ENCODE data around the gene C1orf122. TPM values are rescaled to one million over a fixed set of nuclear protein-coding genes. Genes with fewer than 3 reads are reported as not detected.

C1orf122 gene
- total and polyA plus RNA-seq, 2 of the 13 experiments (the other 11 are each of a cell fraction or from before 2014, with no cell fraction given): 18.7 to 40.6 TPM

DNA sequence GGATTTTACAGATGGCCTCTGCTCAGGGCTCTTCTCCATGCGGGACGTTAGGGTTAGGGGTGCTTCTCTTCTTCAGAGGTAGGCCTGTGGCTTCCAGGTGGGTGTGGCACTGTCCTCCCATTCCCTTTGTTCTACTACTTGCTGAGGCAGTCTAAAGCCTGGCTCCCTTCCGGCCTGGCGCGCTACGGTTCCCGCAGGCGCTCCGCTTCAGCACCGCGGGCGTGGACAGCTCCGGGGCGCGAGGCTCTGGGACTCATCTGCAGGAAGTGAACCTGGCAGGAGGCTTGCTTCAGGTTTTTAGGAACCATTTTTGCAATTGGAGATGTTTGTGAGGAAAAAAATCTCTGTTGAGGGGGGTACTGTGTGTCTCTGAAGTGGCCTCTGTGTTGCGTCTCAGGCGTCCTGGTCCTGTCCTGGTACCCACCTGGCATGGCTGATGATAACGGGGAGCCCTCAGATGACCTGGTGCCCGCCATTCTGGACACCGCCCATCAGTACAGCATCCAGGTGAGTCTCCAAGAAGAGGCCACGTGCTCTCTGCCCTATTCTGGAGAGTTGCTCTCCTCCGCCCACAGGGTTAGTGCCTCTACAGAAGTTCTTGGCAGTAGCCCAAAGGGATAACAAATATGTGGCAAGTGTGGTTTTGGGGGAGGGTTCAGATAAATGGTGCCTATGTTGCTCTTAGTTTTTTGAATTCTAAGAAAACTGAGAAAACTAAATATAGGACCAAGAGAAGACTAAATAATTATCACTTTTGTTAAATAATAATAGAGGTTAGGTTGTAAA lies 12.1 kb upstream of the C1orf122 start (continued):
- no peak for TF ChIP-seq ZNF33A (CRISPR knock-in tag; IDR thresholded peaks at IDR 0.05; ENCODE audit: borderline replicate concordance)
- TF ChIP-seq ZZZ3 (CRISPR knock-in tag; IDR thresholded peaks at IDR 0.05; ENCODE audit: borderline replicate concordance): no peak
- TF ChIP-seq, protein P1, sequence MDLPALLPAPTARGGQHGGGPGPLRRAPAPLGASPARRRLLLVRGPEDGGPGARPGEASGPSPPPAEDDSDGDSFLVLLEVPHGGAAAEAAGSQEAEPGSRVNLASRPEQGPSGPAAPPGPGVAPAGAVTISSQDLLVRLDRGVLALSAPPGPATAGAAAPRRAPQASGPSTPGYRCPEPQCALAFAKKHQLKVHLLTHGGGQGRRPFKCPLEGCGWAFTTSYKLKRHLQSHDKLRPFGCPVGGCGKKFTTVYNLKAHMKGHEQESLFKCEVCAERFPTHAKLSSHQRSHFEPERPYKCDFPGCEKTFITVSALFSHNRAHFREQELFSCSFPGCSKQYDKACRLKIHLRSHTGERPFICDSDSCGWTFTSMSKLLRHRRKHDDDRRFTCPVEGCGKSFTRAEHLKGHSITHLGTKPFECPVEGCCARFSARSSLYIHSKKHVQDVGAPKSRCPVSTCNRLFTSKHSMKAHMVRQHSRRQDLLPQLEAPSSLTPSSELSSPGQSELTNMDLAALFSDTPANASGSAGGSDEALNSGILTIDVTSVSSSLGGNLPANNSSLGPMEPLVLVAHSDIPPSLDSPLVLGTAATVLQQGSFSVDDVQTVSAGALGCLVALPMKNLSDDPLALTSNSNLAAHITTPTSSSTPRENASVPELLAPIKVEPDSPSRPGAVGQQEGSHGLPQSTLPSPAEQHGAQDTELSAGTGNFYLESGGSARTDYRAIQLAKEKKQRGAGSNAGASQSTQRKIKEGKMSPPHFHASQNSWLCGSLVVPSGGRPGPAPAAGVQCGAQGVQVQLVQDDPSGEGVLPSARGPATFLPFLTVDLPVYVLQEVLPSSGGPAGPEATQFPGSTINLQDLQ (CRISPR knock-in tag; IDR thresholded peaks at IDR 0.05): no peak
- TF ChIP-seq CHD2 (IDR thresholded peaks at IDR 0.05; ENCODE audit: low read depth, low read length): no peak
- TF ChIP-seq, protein P2, sequence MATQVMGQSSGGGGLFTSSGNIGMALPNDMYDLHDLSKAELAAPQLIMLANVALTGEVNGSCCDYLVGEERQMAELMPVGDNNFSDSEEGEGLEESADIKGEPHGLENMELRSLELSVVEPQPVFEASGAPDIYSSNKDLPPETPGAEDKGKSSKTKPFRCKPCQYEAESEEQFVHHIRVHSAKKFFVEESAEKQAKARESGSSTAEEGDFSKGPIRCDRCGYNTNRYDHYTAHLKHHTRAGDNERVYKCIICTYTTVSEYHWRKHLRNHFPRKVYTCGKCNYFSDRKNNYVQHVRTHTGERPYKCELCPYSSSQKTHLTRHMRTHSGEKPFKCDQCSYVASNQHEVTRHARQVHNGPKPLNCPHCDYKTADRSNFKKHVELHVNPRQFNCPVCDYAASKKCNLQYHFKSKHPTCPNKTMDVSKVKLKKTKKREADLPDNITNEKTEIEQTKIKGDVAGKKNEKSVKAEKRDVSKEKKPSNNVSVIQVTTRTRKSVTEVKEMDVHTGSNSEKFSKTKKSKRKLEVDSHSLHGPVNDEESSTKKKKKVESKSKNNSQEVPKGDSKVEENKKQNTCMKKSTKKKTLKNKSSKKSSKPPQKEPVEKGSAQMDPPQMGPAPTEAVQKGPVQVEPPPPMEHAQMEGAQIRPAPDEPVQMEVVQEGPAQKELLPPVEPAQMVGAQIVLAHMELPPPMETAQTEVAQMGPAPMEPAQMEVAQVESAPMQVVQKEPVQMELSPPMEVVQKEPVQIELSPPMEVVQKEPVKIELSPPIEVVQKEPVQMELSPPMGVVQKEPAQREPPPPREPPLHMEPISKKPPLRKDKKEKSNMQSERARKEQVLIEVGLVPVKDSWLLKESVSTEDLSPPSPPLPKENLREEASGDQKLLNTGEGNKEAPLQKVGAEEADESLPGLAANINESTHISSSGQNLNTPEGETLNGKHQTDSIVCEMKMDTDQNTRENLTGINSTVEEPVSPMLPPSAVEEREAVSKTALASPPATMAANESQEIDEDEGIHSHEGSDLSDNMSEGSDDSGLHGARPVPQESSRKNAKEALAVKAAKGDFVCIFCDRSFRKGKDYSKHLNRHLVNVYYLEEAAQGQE (IDR thresholded peaks at IDR 0.05; ENCODE audit: borderline replicate concordance in 1 of 2, low read depth in 1 of 2, low read length in 2 of 2): peak; percentile 81 to 93
- no peak for TF ChIP-seq ZNF567 (CRISPR knock-in tag; IDR thresholded peaks at IDR 0.05; ENCODE audit: borderline replicate concordance)
- TF ChIP-seq BRD4 (CRISPR knock-in tag; IDR thresholded peaks at IDR 0.05): no peak
- no peak for TF ChIP-seq RFX3 (CRISPR knock-in tag; IDR thresholded peaks at IDR 0.05)
- no peak for TF ChIP-seq IRX3 (CRISPR knock-in tag; IDR thresholded peaks at IDR 0.05; ENCODE audit: borderline replicate concordance, low read depth)
- no peak for TF ChIP-seq ZNF224 (CRISPR knock-in tag; IDR thresholded peaks at IDR 0.05)
- 0 out of 2 replicates have a peak, but pooled peaks have one; percentile 16 for TF ChIP-seq MEF2D (CRISPR knock-in tag; IDR thresholded peaks at IDR 0.05)
- no peak for TF ChIP-seq THAP11 (CRISPR knock-in tag; IDR thresholded peaks at IDR 0.05)
- TF ChIP-seq KDM2A (CRISPR knock-in tag; IDR thresholded peaks at IDR 0.05; ENCODE audit: borderline replicate concordance, low read depth): 0 out of 2 replicates have a peak, but pooled peaks have one; percentile 31
- TF ChIP-seq, protein P3, sequence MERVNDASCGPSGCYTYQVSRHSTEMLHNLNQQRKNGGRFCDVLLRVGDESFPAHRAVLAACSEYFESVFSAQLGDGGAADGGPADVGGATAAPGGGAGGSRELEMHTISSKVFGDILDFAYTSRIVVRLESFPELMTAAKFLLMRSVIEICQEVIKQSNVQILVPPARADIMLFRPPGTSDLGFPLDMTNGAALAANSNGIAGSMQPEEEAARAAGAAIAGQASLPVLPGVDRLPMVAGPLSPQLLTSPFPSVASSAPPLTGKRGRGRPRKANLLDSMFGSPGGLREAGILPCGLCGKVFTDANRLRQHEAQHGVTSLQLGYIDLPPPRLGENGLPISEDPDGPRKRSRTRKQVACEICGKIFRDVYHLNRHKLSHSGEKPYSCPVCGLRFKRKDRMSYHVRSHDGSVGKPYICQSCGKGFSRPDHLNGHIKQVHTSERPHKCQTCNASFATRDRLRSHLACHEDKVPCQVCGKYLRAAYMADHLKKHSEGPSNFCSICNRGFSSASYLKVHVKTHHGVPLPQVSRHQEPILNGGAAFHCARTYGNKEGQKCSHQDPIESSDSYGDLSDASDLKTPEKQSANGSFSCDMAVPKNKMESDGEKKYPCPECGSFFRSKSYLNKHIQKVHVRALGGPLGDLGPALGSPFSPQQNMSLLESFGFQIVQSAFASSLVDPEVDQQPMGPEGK (CRISPR knock-in tag; IDR thresholded peaks at IDR 0.05): no peak
- TF ChIP-seq, protein P4, sequence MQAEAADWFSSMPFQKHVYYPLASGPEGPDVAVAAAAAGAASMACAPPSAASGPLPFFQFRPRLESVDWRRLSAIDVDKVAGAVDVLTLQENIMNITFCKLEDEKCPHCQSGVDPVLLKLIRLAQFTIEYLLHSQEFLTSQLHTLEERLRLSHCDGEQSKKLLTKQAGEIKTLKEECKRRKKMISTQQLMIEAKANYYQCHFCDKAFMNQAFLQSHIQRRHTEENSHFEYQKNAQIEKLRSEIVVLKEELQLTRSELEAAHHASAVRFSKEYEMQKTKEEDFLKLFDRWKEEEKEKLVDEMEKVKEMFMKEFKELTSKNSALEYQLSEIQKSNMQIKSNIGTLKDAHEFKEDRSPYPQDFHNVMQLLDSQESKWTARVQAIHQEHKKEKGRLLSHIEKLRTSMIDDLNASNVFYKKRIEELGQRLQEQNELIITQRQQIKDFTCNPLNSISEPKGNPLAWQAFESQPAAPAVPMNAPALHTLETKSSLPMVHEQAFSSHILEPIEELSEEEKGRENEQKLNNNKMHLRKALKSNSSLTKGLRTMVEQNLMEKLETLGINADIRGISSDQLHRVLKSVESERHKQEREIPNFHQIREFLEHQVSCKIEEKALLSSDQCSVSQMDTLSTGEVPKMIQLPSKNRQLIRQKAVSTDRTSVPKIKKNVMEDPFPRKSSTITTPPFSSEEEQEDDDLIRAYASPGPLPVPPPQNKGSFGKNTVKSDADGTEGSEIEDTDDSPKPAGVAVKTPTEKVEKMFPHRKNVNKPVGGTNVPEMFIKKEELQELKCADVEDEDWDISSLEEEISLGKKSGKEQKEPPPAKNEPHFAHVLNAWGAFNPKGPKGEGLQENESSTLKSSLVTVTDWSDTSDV (CRISPR knock-in tag; IDR thresholded peaks at IDR 0.05): no peak
- TF ChIP-seq ZNF709 (CRISPR knock-in tag; IDR thresholded peaks at IDR 0.05): no peak
- no peak for TF ChIP-seq FIP1L1 (IDR thresholded peaks at IDR 0.05; ENCODE audit: borderline replicate concordance, insufficient read depth, low read depth, low read length)
